H1 (cell line): ENCODE measurements around the gene DHX9. TPM values are rescaled to one million over a fixed set of nuclear protein-coding genes. Genes with fewer than 3 reads are reported as not detected.

Experiments used
- CTCF ChIA-PET: fragments of 300-600 bp; sonication (Branson Sonifier 250); formaldehyde crosslinking; loops from one replicate; lab custom pipeline; 2021; ENCODE audit not compliant: partially characterized antibody; lab: Charles Lee
- POLR2A ChIA-PET: fragments of 300-600 bp; sonication (Branson Sonifier 250); formaldehyde crosslinking; loops from one replicate; lab custom pipeline; 2021; ENCODE audit warnings: inconsistent platforms; ENCODE audit not compliant: partially characterized antibody; lab: Charles Lee
- DNase-seq, 2 experiments: peaks; one replicate each; pipeline versions ENCODE4 v3.0.0 to v3.0.0-alpha.2; 2010 to 2022; ENCODE audit warnings: low spot score in 2 of 2, low read depth in 1 of 2, mixed read lengths in 1 of 2
- FAIRE-seq: peaks from 2 replicates; lab custom pipeline; 2011; peaks lifted over from hg19 to GRCh38; lab: Jason Lieb, UNC
- H2AFZ ChIP-seq: 2 replicates; pipeline ENCODE4 v1.8.1; 2012; ENCODE audit warnings: low read length, inconsistent platforms
- H2AK5ac ChIP-seq: 2 replicates; pipeline ENCODE4 v1.6.1; 2013; ENCODE audit warnings: low read depth, low read length
- H2BK120ac ChIP-seq: replicated peaks from 2 replicates; pipeline ENCODE3; 2013; ENCODE audit warnings: low read depth, low read length, inconsistent platforms
- H2BK12ac ChIP-seq: 2 replicates; pipeline ENCODE4 v1.6.1; 2013; ENCODE audit warnings: low read depth, low read length
- H2BK15ac ChIP-seq: 2 replicates; pipeline ENCODE4 v1.6.1; 2013; ENCODE audit warnings: low read length
- H2BK20ac ChIP-seq: 2 replicates; pipeline ENCODE4 v1.6.1; 2013; ENCODE audit warnings: low read length
- H2BK5ac ChIP-seq: 2 replicates; pipeline ENCODE4 v1.6.1; 2013; ENCODE audit warnings: low read depth, low read length
- H3K14ac ChIP-seq: 2 replicates; pipeline ENCODE4 v1.6.1; 2013; ENCODE audit warnings: inconsistent platforms; ENCODE audit not compliant: insufficient read length
- H3K18ac ChIP-seq: 2 replicates; pipeline ENCODE4 v1.6.1; 2013; ENCODE audit warnings: low read length; ENCODE audit errors: extremely low read depth
- H3K23ac ChIP-seq: 2 replicates; pipeline ENCODE4 v1.6.1; 2013; ENCODE audit warnings: inconsistent platforms; ENCODE audit not compliant: insufficient read length
- H3K23me2 ChIP-seq: 2 replicates; pipeline ENCODE4 v1.6.1; 2013; ENCODE audit warnings: low read depth, low read length
- H3K27ac ChIP-seq: 2 replicates; pipeline ENCODE4 v1.6.1; 2011; ENCODE audit warnings: low read depth, low read length, inconsistent platforms
- H3K27me3 ChIP-seq, 4 experiments: replicated peaks in 1 of 4; 1 replicate in 1 of 4; 2 replicates in 3 of 4; pipeline versions ENCODE4 v1.6.1 to v1.8.1; 2011 to 2013; ENCODE audit warnings: low read length in 3 of 4, mild to moderate bottlenecking in 3 of 4, inconsistent platforms in 2 of 4, mixed read lengths in 2 of 4, moderate library complexity in 1 of 4; ENCODE audit not compliant: control insufficient read depth in 3 of 4, insufficient read depth in 3 of 4; ENCODE audit errors: extremely low read depth in 1 of 4
- H3K36me3 ChIP-seq, 4 experiments: 2 replicates each; pipeline versions ENCODE4 v1.6.1 to v1.8.1; 2011 to 2013; ENCODE audit warnings: mild to moderate bottlenecking in 4 of 4, low read length in 3 of 4, moderate library complexity in 2 of 4, control low read depth in 1 of 4, inconsistent platforms in 1 of 4; ENCODE audit not compliant: insufficient read depth in 4 of 4, control insufficient read depth in 2 of 4
- H3K4ac ChIP-seq: replicated peaks from 2 replicates; pipeline ENCODE3; 2013; ENCODE audit warnings: low read length, low read depth, mixed read lengths, inconsistent platforms; ENCODE audit not compliant: insufficient read length
- H3K4me1 ChIP-seq, 4 experiments: replicated peaks in 1 of 4; 1 replicate in 1 of 4; 2 replicates in 3 of 4; pipeline versions ENCODE4 v1.6.1 to v1.8.1; 2011 to 2013; ENCODE audit warnings: low read length in 3 of 4, inconsistent platforms in 2 of 4, mixed read lengths in 1 of 4; ENCODE audit not compliant: insufficient read depth in 4 of 4, control insufficient read depth in 3 of 4
- H3K4me2 ChIP-seq, 2 experiments: 2 replicates each; pipeline versions ENCODE4 v1.6.1 to v1.8.1; 2011 to 2013; ENCODE audit warnings: low read depth in 2 of 2, low read length in 2 of 2, control low read depth in 1 of 2, inconsistent platforms in 1 of 2, mild to moderate bottlenecking in 1 of 2; ENCODE audit not compliant: insufficient read depth in 1 of 2
- H3K4me3 ChIP-seq, 4 experiments: fragments of 200-600, 300-600 bp in 1 of 4; sonication (generic), shearing (Covaris generic), sonication (Bioruptor Twin) in 1 of 4; 2 replicates each; pipeline versions ENCODE4 v1.5.1 to v1.8.1; 2011 to 2016; ENCODE audit warnings: low read length in 4 of 4, low read depth in 3 of 4, control low read depth in 2 of 4, inconsistent platforms in 2 of 4, mild to moderate bottlenecking in 2 of 4, mixed read lengths in 1 of 4, moderate library complexity in 1 of 4; ENCODE audit not compliant: insufficient read depth in 2 of 4; ENCODE audit errors: extremely low read depth in 1 of 4
- H3K56ac ChIP-seq: replicated peaks from 2 replicates; pipeline ENCODE3; 2013; ENCODE audit warnings: low read depth, mild to moderate bottlenecking, mixed read lengths, low read length, inconsistent platforms; ENCODE audit not compliant: insufficient read length
- H3K79me1 ChIP-seq: 2 replicates; pipeline ENCODE4 v1.6.1; 2013; ENCODE audit warnings: low read depth, low read length, control low read depth
- H3K79me2 ChIP-seq, 2 experiments: 2 replicates each; pipeline versions ENCODE4 v1.6.1 to v1.8.1; 2012 to 2013; ENCODE audit warnings: low read length in 2 of 2, mild to moderate bottlenecking in 2 of 2, inconsistent platforms in 1 of 2; ENCODE audit not compliant: insufficient read depth in 2 of 2, control insufficient read depth in 1 of 2
- H3K9ac ChIP-seq, 4 experiments: replicated peaks in 1 of 4; 1 replicate in 1 of 4; 2 replicates in 3 of 4; pipeline versions ENCODE4 v1.6.1 to v1.8.1; 2011 to 2013; ENCODE audit warnings: low read depth in 3 of 4, low read length in 3 of 4, control low read depth in 2 of 4, mild to moderate bottlenecking in 2 of 4, moderate library complexity in 2 of 4, inconsistent platforms in 1 of 4; ENCODE audit errors: extremely low read depth in 1 of 4
- H3K9me3 ChIP-seq, 2 experiments: 2 replicates each; pipeline versions ENCODE4 v1.6.1 to v1.8.1; 2012 to 2013; ENCODE audit warnings: mild to moderate bottlenecking in 2 of 2, moderate library complexity in 2 of 2, control low read depth in 1 of 2, inconsistent platforms in 1 of 2, low read depth in 1 of 2, low read length in 1 of 2, mixed read lengths in 1 of 2; ENCODE audit not compliant: insufficient read depth in 2 of 2
- H4K20me1 ChIP-seq, 2 experiments: replicated peaks in 1 of 2; 2 replicates each; pipeline versions ENCODE3 to v1.8.1; 2011 to 2013; ENCODE audit warnings: inconsistent platforms in 2 of 2, low read length in 2 of 2, mild to moderate bottlenecking in 1 of 2; ENCODE audit not compliant: insufficient read depth in 2 of 2, control insufficient read depth in 1 of 2
- H4K5ac ChIP-seq: 2 replicates; pipeline ENCODE4 v1.6.1; 2013; ENCODE audit warnings: low read length, low read depth, mixed read lengths, inconsistent platforms; ENCODE audit not compliant: insufficient read length
- H4K8ac ChIP-seq: 2 replicates; pipeline ENCODE4 v1.8.0; 2013; ENCODE audit warnings: mild to moderate bottlenecking, moderate library complexity, low read length, inconsistent platforms; ENCODE audit not compliant: insufficient read depth; ENCODE audit errors: extremely low read depth
- H4K91ac ChIP-seq: replicated peaks from 2 replicates; pipeline ENCODE3; 2013; ENCODE audit warnings: low read length, mixed read lengths, inconsistent platforms; ENCODE audit not compliant: insufficient read length
- EP300 ChIP-seq, 2 experiments: IDR thresholded peaks; 1 replicate in 1 of 2; 2 replicates in 1 of 2; pipeline ENCODE4 v1.6.1; 2011 to 2012; ENCODE audit warnings: low read depth in 2 of 2, low read length in 2 of 2, mild to moderate bottlenecking in 2 of 2, borderline replicate concordance in 1 of 2, inconsistent platforms in 1 of 2, moderate library complexity in 1 of 2
- HDAC2 ChIP-seq, 2 experiments: fragments of 300-600 bp in 1 of 2; sonication (generic) in 1 of 2; IDR thresholded peaks; 2 replicates each; pipeline ENCODE4 v1.6.1; 2011 to 2012; ENCODE audit warnings: low read depth in 2 of 2, low read length in 2 of 2, mild to moderate bottlenecking in 2 of 2, moderate library complexity in 2 of 2, borderline replicate concordance in 1 of 2, inconsistent platforms in 1 of 2
- POLR2AphosphoS5 ChIP-seq: IDR thresholded peaks from 2 replicates; pipeline ENCODE4 v1.6.1; 2011; ENCODE audit warnings: low read depth, low read length
- POU5F1 ChIP-seq: IDR thresholded peaks from 2 replicates; pipeline ENCODE4 v1.6.1; 2011; ENCODE audit warnings: low read depth, mild to moderate bottlenecking, low read length, moderate library complexity
- SIX5 ChIP-seq: IDR thresholded peaks from 2 replicates; pipeline ENCODE4 v1.6.1; 2011; ENCODE audit warnings: mild to moderate bottlenecking, low read depth, low read length
- SUZ12 ChIP-seq: fragments of 200-600 bp; sonication (generic); IDR thresholded peaks from 2 replicates; pipeline ENCODE4 v1.6.1; 2012; ENCODE audit warnings: mild to moderate bottlenecking, inconsistent platforms, low read length, moderate library complexity, mixed read lengths
- TCF12 ChIP-seq: IDR thresholded peaks from 2 replicates; pipeline ENCODE4 v1.6.1; 2011; ENCODE audit warnings: low read depth, mild to moderate bottlenecking, low read length
- TEAD4 ChIP-seq: IDR thresholded peaks from 2 replicates; pipeline ENCODE4 v1.6.1; 2012; ENCODE audit warnings: low read depth, low read length, inconsistent platforms, mixed read lengths
- YY1 ChIP-seq: IDR thresholded peaks from 2 replicates; pipeline ENCODE4 v1.6.1; 2011; ENCODE audit warnings: low read depth, mild to moderate bottlenecking, low read length
- WGBS, 2 experiments: shearing (Covaris generic) in 1 of 2; methylation state at CpG; one replicate each; pipeline versions ENCODE4 v1.1.6 to v1.1.7; 2013 to 2015; ENCODE audit warnings: low lambda C conversion rate in 2 of 2, mixed read lengths in 2 of 2, inconsistent platforms in 1 of 2, low coverage in 1 of 2, missing lambda C conversion rate in 1 of 2; ENCODE audit not compliant: insufficient replicate concordance in 2 of 2, insufficient coverage in 1 of 2, insufficient read length in 1 of 2; ENCODE audit errors: extremely low coverage in 1 of 2, missing lambda C conversion rate in 1 of 2; 5-methylcytosine and 5-hydroxymethylcytosine counted together
- polyA plus RNA-seq, 7 experiments: library from polyadenylated mRNA; depleted of rRNA in 3 of 7; stranded (reverse) in 5 of 7; unstranded in 2 of 7; fragments of >200 nt in 5 of 7; fragments of 200-250 nt in 2 of 7; gene quantifications; 1 replicate in 5 of 7; 2 replicates in 1 of 7; 4 replicates in 1 of 7; pipeline versions ENCODE4 v1.2.1 to v1.2.3, GENCODE V29; 2011 to 2013; ENCODE audit warnings: missing spikeins in 2 of 7, mixed read lengths in 2 of 7
- total RNA-seq: library from RNA; stranded (reverse); fragmentation: NEBNext Ultra II Directional; extraction: Animal tissue kit (Norgen Biotek cat#: 25700); gene quantifications from 2 replicates; pipeline ENCODE4 v1.2.1, GENCODE V29; 2021

The DHX9 gene
- total and polyA plus RNA-seq, 2 of the 8 experiments (the other 6 are each of a cell fraction or from before 2014, with no cell fraction given): 153 to 333 TPM

- Histone ChIP-seq H3K56ac (no peak overlapping the region), H2BK15ac (no peak overlapping the region), H3K14ac (no peak overlapping the region), H3K79me2 (peaks cover under 1 to 83% of the 10 kb centered on the region in 2 experiments; a peak in 3 of 4 replicates), H3K4me1 (no peaks in the 10 kb centered on the region), H3K27me3 (no peaks in the 10 kb centered on the region), H4K8ac (no peak overlapping the region), H3K9ac (no peak overlapping the region), H3K4me3 (no peak overlapping the region), H2BK20ac (no peak overlapping the region), H3K27ac (no peak overlapping the region), H3K9me3 (no peaks in the 10 kb centered on the region), H3K79me1 (0 out of 2 replicates have a peak, but pooled peaks cover 3% of the 10 kb centered on the region), H3K23me2 (no peaks in the 10 kb centered on the region), H3K36me3 (peaks cover 58 to 100% (median 92%) of the 10 kb centered on the region in 4 experiments), H3K4me2 (no peak overlapping the region), H3K18ac (no peak overlapping the region), H4K5ac (no peak overlapping the region), H3K23ac (no peak overlapping the region), H3K4ac (no peak overlapping the region), H2AFZ (no peak overlapping the region), H2BK120ac (no peak overlapping the region), H2BK12ac (no peak overlapping the region), H4K91ac (no peak overlapping the region), H2BK5ac (no peak overlapping the region), H2AK5ac (no peak overlapping the region), H4K20me1 (peaks cover 3 to 8% of the 10 kb centered on the region in 2 experiments)
- WGBS, 2 experiments: 93% methylated on average over 4 of the region's 4 CpGs; no CpG with 5 or more reads in 1 of the 2 experiments
- ChIA-PET CTCF (interaction anchor here (0.9 to 2.2 kb wide), 5 partner anchors 10 to 255 kb away, joined by 3 to 7 read pairs (median 3); no protein-coding TSS in a partner anchor), POLR2A (interaction anchor here (0.7 to 7.8 kb wide), 9 partner anchors 9 to 28 kb away, joined by 3 to 85 read pairs (median 12); no protein-coding TSS in a partner anchor)
- FAIRE-seq: no peak
- DNase-seq: no peak
- TF ChIP-seq YY1: no peak
- TF ChIP-seq POLR2AphosphoS5: no peak
- no peak for TF ChIP-seq SUZ12
- TF ChIP-seq TEAD4: no peak
- no peak for TF ChIP-seq TCF12
- TF ChIP-seq EP300 (IDR thresholded peaks at IDR 0.05; ENCODE audit: borderline replicate concordance in 1 of 2, low read depth in 2 of 2, low read length in 2 of 2): no peak
- no peak for TF ChIP-seq SIX5
- TF ChIP-seq POU5F1: no peak
- no peak for TF ChIP-seq HDAC2 (IDR thresholded peaks at IDR 0.05; ENCODE audit: borderline replicate concordance in 1 of 2, low read depth in 2 of 2, low read length in 2 of 2)
Observed at GRCh38 chr1:182855911-182856310, 16.8 kb downstream of the DHX9 start.
